Kidney (tissue), 14 donors: ENCODE results near the gene CHCHD1. TPM values are rescaled to one million over a fixed set of nuclear protein-coding genes. Genes with fewer than 3 reads are reported as not detected.
A peak's percentile ranks its signal among the peaks of the same experiment; 100 is the strongest.

ENCODE experiments used
- DNase-seq, 5 donors: peaks; one replicate each; pipeline ENCODE4 v3.0.0-alpha.2; 2013 to 2020
- FAIRE-seq: peaks from 2 replicates; lab custom pipeline; 2012; peaks lifted over from hg19 to GRCh38; lab: Jason Lieb, UNC
- H3K27ac ChIP-seq, 2 donors: one replicate each; pipeline ENCODE4 v1.7.0; 2013; ENCODE audit warnings: low read depth in 2 of 2, low read length in 2 of 2, inconsistent platforms in 1 of 2
- H3K27me3 ChIP-seq: one replicate; pipeline ENCODE4 v1.7.1; 2013; ENCODE audit warnings: low read length, inconsistent platforms; ENCODE audit not compliant: control insufficient read depth, insufficient read depth
- H3K36me3 ChIP-seq, 3 donors: one replicate each; pipeline versions ENCODE4 v1.7.0 to v1.7.1; 2013; ENCODE audit warnings: low read length in 3 of 3, control low read depth in 1 of 3, inconsistent platforms in 1 of 3; ENCODE audit not compliant: insufficient read depth in 3 of 3, control insufficient read depth in 2 of 3
- H3K4me1 ChIP-seq, 3 donors: one replicate each; pipeline versions ENCODE4 v1.7.0 to v1.7.1; 2013; ENCODE audit warnings: low read length in 3 of 3, inconsistent platforms in 1 of 3, low read depth in 1 of 3; ENCODE audit not compliant: control insufficient read depth in 2 of 3, insufficient read depth in 2 of 3
- H3K4me3 ChIP-seq, 3 donors: one replicate each; pipeline versions ENCODE4 v1.7.0 to v1.8.1; 2013; ENCODE audit warnings: low read length in 3 of 3, control low read depth in 1 of 3, inconsistent platforms in 1 of 3
- H3K9ac ChIP-seq, 3 donors: one replicate each; pipeline versions ENCODE4 v1.7.0 to v1.7.1; 2013; ENCODE audit warnings: low read length in 3 of 3, control low read depth in 1 of 3, inconsistent platforms in 1 of 3
- H3K9me3 ChIP-seq, 3 donors: one replicate each; pipeline versions ENCODE4 v1.7.0 to v1.7.1; 2013; ENCODE audit warnings: low read length in 3 of 3, control low read depth in 1 of 3, inconsistent platforms in 1 of 3; ENCODE audit not compliant: control insufficient read depth in 2 of 3, insufficient read depth in 1 of 3
- intact Hi-C: fragments of 100-400 bp; cut with DNase I; formaldehyde crosslinking; loops from one replicate; pipeline ENCODE4 v1.11.1; 2022
- polyA plus RNA-seq: library from polyadenylated mRNA; stranded (reverse); fragments of 350-450 nt; fragmentation: Illumina TruSeq; extraction: RNeasy Lipid Tissue Mini Kit (QIAGEN cat#74804); gene quantifications from one replicate; pipeline ENCODE4 v1.2.3, GENCODE V29; 2014; ENCODE audit warnings: low read depth, low replicate concordance; ENCODE audit not compliant: insufficient read depth
- total RNA-seq: library from RNA; stranded (reverse); fragmentation: NEBNext Ultra II Directional; extraction: Animal tissue kit (Norgen Biotek cat#: 25700); gene quantifications from one replicate; pipeline ENCODE4 v1.2.1, GENCODE V29; 2021
- TF ChIP-seq, protein P1 (sequence below): IDR thresholded peaks from 3 replicates; pipeline ENCODE4 v1.5.1; 2012; ENCODE audit warnings: mild to moderate bottlenecking, moderate library complexity, borderline replicate concordance; ENCODE audit not compliant: insufficient read depth; ENCODE audit errors: extremely low read depth
- donor health status: control.
- donor health status: control.
- donor health status: control.
- donor health status: control.
- donor health status: control.
- donor health status: DM: yes; HTN: yes; CAD: no.
- donor health status: Normal renal cell carcinoma (clear cell type).

CHCHD1 gene
- total and polyA plus RNA-seq, 2 donors from 2014 or later: 23.4 to 105 TPM

DNA sequence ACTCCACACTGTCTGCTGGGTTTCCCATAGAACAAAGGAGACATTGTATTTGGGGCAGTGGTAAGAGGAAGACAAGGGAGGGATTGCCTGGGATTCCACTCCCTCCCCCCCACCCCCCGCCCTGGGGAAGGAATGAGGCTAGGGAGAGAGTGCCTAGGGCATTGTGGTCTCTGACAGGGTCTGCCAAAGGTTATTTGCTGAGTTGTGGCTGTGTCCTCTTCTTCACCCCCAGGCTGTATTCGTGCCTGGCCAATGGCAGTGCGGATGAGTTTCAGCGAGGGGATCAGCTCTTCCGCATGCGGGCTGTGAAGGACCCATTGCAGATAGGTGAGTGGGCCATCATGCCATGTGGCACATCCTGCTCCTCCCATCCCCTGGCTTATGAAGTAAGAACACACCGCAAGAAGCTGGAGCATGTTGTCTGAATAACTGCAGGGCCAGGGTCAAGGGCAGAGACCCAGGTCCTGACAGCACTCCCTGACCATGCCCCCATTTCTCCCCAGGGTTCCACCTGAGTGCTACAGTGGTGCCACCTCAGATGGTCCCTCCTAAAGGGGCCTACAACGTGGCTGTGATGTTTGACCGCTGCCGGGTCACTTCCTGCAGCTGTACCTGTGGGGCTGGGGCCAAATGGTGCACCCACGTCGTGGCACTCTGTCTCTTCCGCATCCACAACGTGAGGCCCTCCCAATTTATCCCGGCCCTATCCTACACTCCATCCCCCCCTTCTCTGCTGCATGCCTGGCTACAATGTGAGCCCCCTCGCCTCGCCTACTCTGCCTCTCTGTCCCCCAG is 7.2 kb downstream of the CHCHD1 start:
- H3K36me3 ChIP-seq: peaks cover 5 to 49% (median 39%) of the 10 kb centered on the region in 3 donors

DNA sequence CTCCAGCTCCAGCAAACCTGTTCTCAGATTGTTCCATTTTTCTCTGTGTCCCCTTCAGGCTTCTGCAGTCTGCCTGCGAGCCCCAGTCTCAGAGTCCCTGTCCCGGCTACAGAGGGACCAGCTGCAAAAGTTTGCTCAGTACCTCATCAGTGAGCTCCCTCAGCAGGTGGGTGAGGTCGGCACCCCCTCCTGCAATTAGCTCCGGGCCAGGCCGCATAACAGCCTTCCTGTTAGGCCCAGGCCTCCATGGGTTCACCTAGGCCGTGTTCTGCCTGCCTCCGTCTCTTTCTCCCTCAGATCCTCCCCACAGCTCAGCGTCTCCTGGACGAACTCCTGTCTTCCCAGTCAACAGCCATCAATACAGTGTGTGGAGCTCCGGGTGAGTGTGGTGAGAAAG is 7.8 kb downstream of the CHCHD1 start:
- Histone ChIP-seq H3K9ac (no peak overlapping the region), H3K27me3 (no peaks in the 10 kb centered on the region), H3K27ac (no peak overlapping the region), H3K4me3 (no peak overlapping the region), H3K9me3 (no peaks in the 10 kb centered on the region), H3K36me3 (peaks cover 9 to 55% (median 45%) of the 10 kb centered on the region in 3 donors), H3K4me1 (peaks cover 0 to 14% (median 13%) of the 10 kb centered on the region in 3 donors)
- DNase-seq (peak in 1 of 5 donors; percentile 52), FAIRE-seq (no peak)
- intact Hi-C loops: no loop called here
- TF ChIP-seq, protein P1, sequence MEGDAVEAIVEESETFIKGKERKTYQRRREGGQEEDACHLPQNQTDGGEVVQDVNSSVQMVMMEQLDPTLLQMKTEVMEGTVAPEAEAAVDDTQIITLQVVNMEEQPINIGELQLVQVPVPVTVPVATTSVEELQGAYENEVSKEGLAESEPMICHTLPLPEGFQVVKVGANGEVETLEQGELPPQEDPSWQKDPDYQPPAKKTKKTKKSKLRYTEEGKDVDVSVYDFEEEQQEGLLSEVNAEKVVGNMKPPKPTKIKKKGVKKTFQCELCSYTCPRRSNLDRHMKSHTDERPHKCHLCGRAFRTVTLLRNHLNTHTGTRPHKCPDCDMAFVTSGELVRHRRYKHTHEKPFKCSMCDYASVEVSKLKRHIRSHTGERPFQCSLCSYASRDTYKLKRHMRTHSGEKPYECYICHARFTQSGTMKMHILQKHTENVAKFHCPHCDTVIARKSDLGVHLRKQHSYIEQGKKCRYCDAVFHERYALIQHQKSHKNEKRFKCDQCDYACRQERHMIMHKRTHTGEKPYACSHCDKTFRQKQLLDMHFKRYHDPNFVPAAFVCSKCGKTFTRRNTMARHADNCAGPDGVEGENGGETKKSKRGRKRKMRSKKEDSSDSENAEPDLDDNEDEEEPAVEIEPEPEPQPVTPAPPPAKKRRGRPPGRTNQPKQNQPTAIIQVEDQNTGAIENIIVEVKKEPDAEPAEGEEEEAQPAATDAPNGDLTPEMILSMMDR: no peak

More for the DNA sequence above, 7.2 kb downstream of the CHCHD1 start:
- TF ChIP-seq, protein P1: no peak
- FAIRE-seq (no peak), DNase-seq (peak in 1 of 5 donors; percentile 65)
- H3K9ac ChIP-seq: no peak overlapping the region
- no peak overlapping the region for H3K27ac ChIP-seq
- intact Hi-C loops: no loop called here
- H3K4me1 ChIP-seq: peaks cover 0 to 14% (median 13%) of the 10 kb centered on the region in 3 donors
- no peak overlapping the region for H3K4me3 ChIP-seq
- H3K9me3 ChIP-seq: no peaks in the 10 kb centered on the region
- H3K27me3 ChIP-seq: no peaks in the 10 kb centered on the region

DNA sequence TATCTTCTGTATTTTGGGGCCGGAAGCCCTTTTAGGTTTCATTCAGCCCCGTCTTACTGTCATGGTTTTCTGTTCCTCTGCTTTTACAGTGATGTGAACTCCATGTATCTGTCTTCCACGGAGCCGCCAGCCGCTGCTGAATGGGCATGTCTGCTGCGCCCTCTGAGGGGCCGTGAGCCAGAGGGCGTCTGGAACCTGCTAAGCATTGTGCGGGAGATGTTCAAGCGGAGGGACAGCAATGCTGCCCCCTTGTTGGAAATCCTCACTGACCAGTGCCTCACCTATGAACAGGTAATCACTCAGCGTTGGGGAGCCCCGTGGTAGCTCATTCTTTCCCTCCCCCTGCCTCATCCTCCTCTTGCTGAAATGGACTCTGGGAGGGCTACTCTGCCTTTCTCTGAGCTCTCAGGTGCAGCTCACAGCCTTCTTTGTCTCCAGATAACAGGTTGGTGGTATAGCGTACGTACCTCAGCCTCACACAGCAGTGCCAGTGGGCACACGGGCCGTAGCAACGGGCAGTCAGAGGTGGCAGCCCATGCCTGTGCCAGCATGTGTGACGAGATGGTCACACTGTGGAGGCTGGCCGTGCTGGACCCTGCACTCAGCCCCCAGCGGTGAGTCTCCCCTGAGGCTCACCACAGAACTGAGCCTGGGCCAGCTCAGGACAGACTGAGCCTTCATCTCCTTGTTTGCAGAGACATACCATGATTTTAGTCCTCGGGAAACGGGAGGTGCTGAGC is 9.2 kb downstream of the CHCHD1 start:
- DNase-seq: peak in 1 of 5 donors; percentile 62
- FAIRE-seq: no peak
- H3K36me3 ChIP-seq: peaks cover 15 to 65% (median 51%) of the 10 kb centered on the region in 3 donors

More for the DNA sequence above, 9.2 kb downstream of the CHCHD1 start:
- intact Hi-C loops: no loop called here
- Histone ChIP-seq H3K4me1 (peaks cover 0 to 14% (median 13%) of the 10 kb centered on the region in 3 donors), H3K9me3 (no peaks in the 10 kb centered on the region), H3K27ac (no peak overlapping the region), H3K4me3 (no peak overlapping the region), H3K9ac (no peak overlapping the region), H3K27me3 (no peaks in the 10 kb centered on the region)
- TF ChIP-seq, protein P1: no peak
